ENCODE results near the gene FAM234B. TPM values are rescaled to one million over a fixed set of nuclear protein-coding genes. Genes with fewer than 3 reads are reported as not detected.

FAM234B gene
- total RNA-seq, 1 experiment from 2014 or later, result 3.3 TPM

- Histone ChIP-seq H2AFZ (ENCODE audit: low read length) (no peak overlapping the region), H3K4me2 (ENCODE audit: low read length) (no peak overlapping the region), H3K4me1 (ENCODE audit: insufficient read depth, low read length) (peaks cover 27% of the 10 kb centered on the region), H3K36me3 (ENCODE audit: low read depth, low read length) (no peaks in the 10 kb centered on the region), H3K27ac (ENCODE audit: low read length) (no peak overlapping the region), H3K9me3 (ENCODE audit: low read length) (no peaks in the 10 kb centered on the region), H3K4me3 (ENCODE audit: low read length) (no peak overlapping the region), H3K9me2 (replicated peaks; ENCODE audit: low read length) (no peaks in the 10 kb centered on the region), H3K27me3 (ENCODE audit: low read length) (no peaks in the 10 kb centered on the region), H3K9ac (ENCODE audit: low read length) (no peak overlapping the region), H3K79me2 (ENCODE audit: low read length) (no peaks in the 10 kb centered on the region), H4K20me1 (ENCODE audit: low read length) (no peaks in the 10 kb centered on the region), H3F3A (ENCODE audit: low read length, unreplicated experiment) (peaks cover 10% of the 10 kb centered on the region)
- POLR2A ChIA-PET (ENCODE audit: unreplicated experiment), result no interaction called here
- CTCF ChIA-PET, result no interaction called here
- TF ChIP-seq EZH2phosphoT487 (IDR thresholded peaks at IDR 0.05; ENCODE audit: borderline replicate concordance, low read length) (no peak), EZH2 (IDR thresholded peaks at IDR 0.05; ENCODE audit: low read length, unreplicated experiment) (no peak), CTCF (conservative IDR thresholded peaks at IDR 0.05; ENCODE audit: low read depth, low read length) (no peak)
- no peak for ATAC-seq
- intact Hi-C loops (cut with micrococcal nuclease), result no loop called here
- no peak for DNase-seq
- no TSS peak for BruUV-seq (replicated peaks)
Observed at GRCh38 chr12:13105781-13106180, 61.6 kb downstream of the FAM234B start.

GRCh38 chr12:13106666-13107065 is 62.5 kb downstream of the FAM234B start:
- Histone ChIP-seq H3K9me2 (replicated peaks; ENCODE audit: low read length) (no peaks in the 10 kb centered on the region), H2AFZ (ENCODE audit: low read length) (no peak overlapping the region), H3K79me2 (ENCODE audit: low read length) (no peaks in the 10 kb centered on the region), H3K27me3 (ENCODE audit: low read length) (no peaks in the 10 kb centered on the region), H3K36me3 (ENCODE audit: low read depth, low read length) (no peaks in the 10 kb centered on the region), H3K9ac (ENCODE audit: low read length) (no peak overlapping the region), H3K9me3 (ENCODE audit: low read length) (no peaks in the 10 kb centered on the region), H3F3A (ENCODE audit: low read length, unreplicated experiment) (peaks cover 10% of the 10 kb centered on the region), H3K27ac (ENCODE audit: low read length) (no peak overlapping the region), H3K4me1 (ENCODE audit: insufficient read depth, low read length) (peaks cover 21% of the 10 kb centered on the region), H4K20me1 (ENCODE audit: low read length) (no peaks in the 10 kb centered on the region), H3K4me2 (ENCODE audit: low read length) (no peak overlapping the region), H3K4me3 (ENCODE audit: low read length) (no peak overlapping the region)
- intact Hi-C loops (cut with micrococcal nuclease), result no loop called here
- BruUV-seq (replicated peaks), result no TSS peak
- ATAC-seq (no peak), DNase-seq (no peak)
- CTCF ChIA-PET, result no interaction called here
- POLR2A ChIA-PET (ENCODE audit: unreplicated experiment), result no interaction called here
- TF ChIP-seq EZH2 (IDR thresholded peaks at IDR 0.05; ENCODE audit: low read length, unreplicated experiment), result no peak
- TF ChIP-seq CTCF (conservative IDR thresholded peaks at IDR 0.05; ENCODE audit: low read depth, low read length), result no peak
- no peak for TF ChIP-seq EZH2phosphoT487 (IDR thresholded peaks at IDR 0.05; ENCODE audit: borderline replicate concordance, low read length)

GRCh38 chr12:13112968-13113367 is 68.8 kb downstream of the FAM234B start:
- Histone ChIP-seq H3K9ac (ENCODE audit: low read length) (no peak overlapping the region), H3K27me3 (ENCODE audit: low read length) (no peaks in the 10 kb centered on the region), H3K4me3 (ENCODE audit: low read length) (no peak overlapping the region), H3K4me1 (ENCODE audit: insufficient read depth, low read length) (no peaks in the 10 kb centered on the region), H3K27ac (ENCODE audit: low read length) (no peak overlapping the region), H4K20me1 (ENCODE audit: low read length) (no peaks in the 10 kb centered on the region), H2AFZ (ENCODE audit: low read length) (no peak overlapping the region), H3K9me2 (replicated peaks; ENCODE audit: low read length) (no peaks in the 10 kb centered on the region), H3K36me3 (ENCODE audit: low read depth, low read length) (no peaks in the 10 kb centered on the region), H3F3A (ENCODE audit: low read length, unreplicated experiment) (no peaks in the 10 kb centered on the region), H3K4me2 (ENCODE audit: low read length) (no peak overlapping the region), H3K79me2 (ENCODE audit: low read length) (no peaks in the 10 kb centered on the region), H3K9me3 (ENCODE audit: low read length) (no peaks in the 10 kb centered on the region)
- POLR2A ChIA-PET (ENCODE audit: unreplicated experiment), result no interaction called here
- intact Hi-C loops (cut with micrococcal nuclease), result no loop called here
- CTCF ChIA-PET, result no interaction called here
- TF ChIP-seq CTCF (conservative IDR thresholded peaks at IDR 0.05; ENCODE audit: low read depth, low read length), result no peak
- no peak for TF ChIP-seq EZH2 (IDR thresholded peaks at IDR 0.05; ENCODE audit: low read length, unreplicated experiment)
- TF ChIP-seq EZH2phosphoT487 (IDR thresholded peaks at IDR 0.05; ENCODE audit: borderline replicate concordance, low read length), result no peak
- no TSS peak for BruUV-seq (replicated peaks)
- DNase-seq (no peak), ATAC-seq (no peak)

Measured in PC-3 (cell line).